MM.1S (cell line): ENCODE data around the gene SLC35F3.

Experiments
- DNase-seq: peaks from one replicate; pipeline ENCODE4 v3.0.0-alpha.2; 2015
- H2AFZ ChIP-seq: fragments of 300-600 bp; sonication (generic); 2 replicates; pipeline ENCODE4 v1.6.0; 2016; ENCODE audit warnings: antibody characterized with exemption, low read length
- H3F3A ChIP-seq: fragments of 300-600 bp; sonication (generic); 2 replicates; pipeline ENCODE4 v1.6.1; 2016; ENCODE audit warnings: mild to moderate bottlenecking, antibody characterized with exemption, low read length, moderate library complexity, mixed read lengths; ENCODE audit not compliant: insufficient read depth
- H3K27ac ChIP-seq: fragments of 300-600 bp; sonication (generic); 2 replicates; pipeline ENCODE4 v1.5.1; 2016; ENCODE audit warnings: mild to moderate bottlenecking, low read length
- H3K27me3 ChIP-seq: fragments of 300-600 bp; sonication (generic); replicated peaks from 2 replicates; pipeline ENCODE4 v1.6.0; 2016; ENCODE audit warnings: low read length; ENCODE audit not compliant: insufficient read depth
- H3K36me3 ChIP-seq: fragments of 300-600 bp; sonication (generic); replicated peaks from 2 replicates; pipeline ENCODE4 v1.6.1; 2016; ENCODE audit warnings: mild to moderate bottlenecking, low read length, mixed read lengths; ENCODE audit not compliant: insufficient read depth
- H3K4me1 ChIP-seq: fragments of 300-600 bp; sonication (generic); 2 replicates; pipeline ENCODE4 v1.6.1; 2016; ENCODE audit warnings: low read length, mixed read lengths
- H3K4me2 ChIP-seq: fragments of 300-600 bp; sonication (generic); 2 replicates; pipeline ENCODE4 v1.6.0; 2016; ENCODE audit warnings: low read depth, low read length
- H3K4me3 ChIP-seq: fragments of 300-600 bp; sonication (generic); 2 replicates; pipeline ENCODE4 v1.5.1; 2016; ENCODE audit warnings: low read length, mixed read lengths
- H3K79me2 ChIP-seq: fragments of 300-600 bp; sonication (generic); 2 replicates; pipeline ENCODE4 v1.6.1; 2016; ENCODE audit warnings: mixed run types, low read length, mixed read lengths
- H3K9ac ChIP-seq: fragments of 300-600 bp; sonication (generic); 2 replicates; pipeline ENCODE4 v1.6.1; 2016; ENCODE audit warnings: low read length, mixed read lengths
- H3K9me2 ChIP-seq: fragments of 300-600 bp; sonication (generic); replicated peaks from 2 replicates; pipeline ENCODE4 v1.6.1; 2016; ENCODE audit warnings: mild to moderate bottlenecking, low read length, mixed read lengths; ENCODE audit not compliant: insufficient read depth
- H3K9me3 ChIP-seq: fragments of 300-600 bp; sonication (generic); replicated peaks from 2 replicates; pipeline ENCODE4 v1.6.1; 2016; ENCODE audit warnings: mild to moderate bottlenecking, low read length, mixed read lengths; ENCODE audit not compliant: insufficient read depth
- H4K20me1 ChIP-seq: fragments of 300-600 bp; sonication (generic); 2 replicates; pipeline ENCODE4 v1.6.1; 2016; ENCODE audit warnings: mild to moderate bottlenecking, low read length, moderate library complexity, mixed read lengths; ENCODE audit not compliant: insufficient read depth
- CTCF ChIP-seq: fragments of 300-600 bp; sonication (generic); IDR thresholded peaks from 2 replicates; pipeline ENCODE4 v1.5.1; 2016; ENCODE audit warnings: antibody characterized with exemption, low read length, mixed read lengths
- EZH2 ChIP-seq: fragments of 300-600 bp; sonication (generic); optimal IDR thresholded peaks from 2 replicates; pipeline ENCODE3; 2017; ENCODE audit warnings: low read depth, mild to moderate bottlenecking, antibody characterized with exemption, low read length, mixed read lengths
- EZH2phosphoT487 ChIP-seq: fragments of 300-600 bp; sonication (generic); IDR thresholded peaks from 2 replicates; pipeline ENCODE4 v1.6.1; 2018; ENCODE audit warnings: antibody characterized with exemption, low read length

The SLC35F3 gene

DNA sequence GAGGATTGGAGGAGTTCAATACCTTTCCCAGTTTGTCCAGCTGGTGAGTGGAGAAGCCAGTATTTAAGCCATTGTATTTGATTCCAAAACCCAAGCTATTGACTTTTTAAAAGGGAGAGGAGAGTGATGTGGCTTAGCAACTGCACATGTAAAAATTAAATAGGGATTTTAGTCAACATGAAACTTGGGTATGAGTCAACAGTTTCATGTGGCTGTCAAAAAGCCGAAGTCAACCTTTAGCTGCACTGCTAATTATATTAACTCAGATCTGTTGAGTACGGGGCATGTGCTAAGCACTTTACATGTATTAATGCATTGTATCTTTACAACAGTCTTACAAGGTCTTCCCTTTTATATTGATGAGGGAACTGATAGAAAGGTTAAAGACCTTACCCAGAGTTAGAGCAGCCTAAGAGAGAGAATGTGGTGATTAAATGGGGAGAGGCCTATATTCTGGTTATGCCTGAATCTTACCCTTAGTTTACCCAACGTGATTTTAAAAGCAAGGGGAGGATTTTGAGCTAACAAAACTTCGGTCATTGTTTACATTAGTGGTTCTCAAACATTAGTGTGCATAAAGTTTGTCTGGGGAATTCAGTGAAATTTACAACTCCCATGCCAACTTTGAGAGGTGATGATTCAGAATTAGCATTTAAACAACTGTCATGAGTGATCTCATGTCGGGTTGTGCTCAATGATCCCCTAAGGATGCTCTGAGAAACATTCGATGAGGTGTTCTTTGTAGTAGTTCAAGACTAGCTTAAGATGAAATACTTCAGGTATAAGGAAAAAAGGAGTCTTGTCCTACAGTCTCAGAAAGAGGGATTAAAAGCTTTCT lies 6.9 kb upstream of the SLC35F3 start:
- H4K20me1 ChIP-seq: no peaks in the 10 kb centered on the region
- peaks cover 12% of the 10 kb centered on the region for H3K4me1 ChIP-seq
- DNase-seq: peak; percentile 76
- no peaks in the 10 kb centered on the region for H3F3A ChIP-seq
- no peaks in the 10 kb centered on the region for H3K79me2 ChIP-seq
- TF ChIP-seq EZH2: no peak
- TF ChIP-seq EZH2phosphoT487: no peak
- no peak overlapping the region for H3K27ac ChIP-seq
- H3K27me3 ChIP-seq: no peaks in the 10 kb centered on the region
- H3K9ac ChIP-seq: no peak overlapping the region
- H3K9me3 ChIP-seq: no peaks in the 10 kb centered on the region
- H2AFZ ChIP-seq: no peak overlapping the region
- H3K36me3 ChIP-seq: no peaks in the 10 kb centered on the region
- H3K9me2 ChIP-seq: no peaks in the 10 kb centered on the region
- no peak overlapping the region for H3K4me3 ChIP-seq
- 0 out of 2 replicates have a peak overlapping the region, but pooled peaks have one; percentile 3 for H3K4me2 ChIP-seq

- no peak overlapping the region for H3K27ac ChIP-seq
- H3K4me2 ChIP-seq: no peak overlapping the region
- no peak for DNase-seq
- no peaks in the 10 kb centered on the region for H3K9me2 ChIP-seq
- no peaks in the 10 kb centered on the region for H3K79me2 ChIP-seq
- H3K36me3 ChIP-seq: no peaks in the 10 kb centered on the region
- no peaks in the 10 kb centered on the region for H3F3A ChIP-seq
- no peaks in the 10 kb centered on the region for H4K20me1 ChIP-seq
- no peak overlapping the region for H2AFZ ChIP-seq
- peaks cover 12% of the 10 kb centered on the region for H3K4me1 ChIP-seq
- H3K27me3 ChIP-seq: no peaks in the 10 kb centered on the region
- H3K9ac ChIP-seq: no peak overlapping the region
- H3K9me3 ChIP-seq: no peaks in the 10 kb centered on the region
- no peak for TF ChIP-seq EZH2phosphoT487
- no peak overlapping the region for H3K4me3 ChIP-seq
These were observed 3.0 kb upstream of the SLC35F3 start for GRCh38 chr1:233901495-233901894.

DNA sequence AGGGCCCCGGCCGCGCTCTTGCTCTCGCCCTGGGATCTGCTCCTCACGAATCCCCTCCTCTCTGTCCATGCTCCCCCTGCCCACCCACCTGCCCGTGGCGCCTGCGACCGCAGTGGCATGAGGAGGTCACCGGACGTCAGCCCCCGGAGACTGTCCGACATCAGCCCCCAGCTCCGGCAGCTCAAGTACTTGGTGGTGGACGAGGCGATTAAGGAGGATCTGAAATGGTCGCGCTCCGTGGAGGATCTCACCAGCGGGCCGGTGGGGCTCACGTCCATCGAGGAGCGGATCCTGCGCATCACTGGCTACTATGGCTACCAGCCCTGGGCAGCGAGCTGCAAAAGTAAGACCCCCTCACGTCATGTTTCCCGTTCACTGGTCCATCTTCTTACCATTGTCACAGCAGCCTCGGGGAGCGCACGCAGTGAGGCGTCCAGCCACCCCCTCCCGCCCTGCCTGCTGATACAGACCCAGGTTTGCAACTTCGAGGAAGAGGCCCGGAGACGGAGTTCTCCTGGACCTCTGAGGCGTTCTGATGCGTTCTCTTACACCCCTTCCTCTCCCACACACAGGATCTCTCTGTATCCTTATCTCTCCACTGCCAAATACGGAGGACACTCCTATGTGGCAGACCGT lies 1.1 kb downstream of the SLC35F3 start:
- H3K27me3 ChIP-seq: no peaks in the 10 kb centered on the region
- no peaks in the 10 kb centered on the region for H3K36me3 ChIP-seq
- no peaks in the 10 kb centered on the region for H3F3A ChIP-seq
- H2AFZ ChIP-seq: no peak overlapping the region
- no peak overlapping the region for H3K27ac ChIP-seq
- H3K4me3 ChIP-seq: no peak overlapping the region
- TF ChIP-seq EZH2phosphoT487: no peak
- TF ChIP-seq CTCF: no peak
- DNase-seq: no peak
- no peaks in the 10 kb centered on the region for H3K9me2 ChIP-seq
- H3K4me1 ChIP-seq: no peaks in the 10 kb centered on the region
- H3K9me3 ChIP-seq: no peaks in the 10 kb centered on the region
- H4K20me1 ChIP-seq: no peaks in the 10 kb centered on the region
- H3K4me2 ChIP-seq: peak overlapping the region; percentile 61; the same call in 1 of the 2 replicates
- H3K79me2 ChIP-seq: no peaks in the 10 kb centered on the region
- no peak overlapping the region for H3K9ac ChIP-seq

DNA sequence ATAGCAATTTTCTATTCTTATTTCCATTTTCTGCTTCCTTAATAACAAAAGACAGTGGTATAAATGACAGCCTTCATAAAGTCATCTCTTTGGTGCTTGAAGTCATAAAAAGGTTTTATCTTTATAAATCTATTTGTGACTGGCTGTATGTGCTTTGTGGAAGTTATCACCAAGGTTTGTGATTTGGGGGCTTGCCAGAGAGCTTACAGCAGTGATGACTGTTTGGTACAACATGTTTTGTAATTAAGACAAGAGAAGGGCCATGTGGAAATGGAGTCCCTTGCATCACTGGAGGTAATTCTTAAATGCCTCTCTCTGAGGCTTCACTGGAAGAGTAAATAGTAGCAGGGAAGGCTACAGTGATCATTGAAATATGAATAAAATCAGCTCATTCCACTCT lies 2.7 kb downstream of the SLC35F3 start:
- no peaks in the 10 kb centered on the region for H3K27me3 ChIP-seq
- H4K20me1 ChIP-seq: no peaks in the 10 kb centered on the region
- H3K9ac ChIP-seq: no peak overlapping the region
- H3K4me3 ChIP-seq: no peak overlapping the region
- H3K79me2 ChIP-seq: no peaks in the 10 kb centered on the region
- H3K4me1 ChIP-seq: no peaks in the 10 kb centered on the region
- H3K27ac ChIP-seq: no peak overlapping the region
- no peak overlapping the region for H2AFZ ChIP-seq
- DNase-seq: no peak
- TF ChIP-seq EZH2phosphoT487 (no peak), EZH2 (no peak), CTCF (no peak)
- no peaks in the 10 kb centered on the region for H3K9me3 ChIP-seq
- H3K4me2 ChIP-seq: no peak overlapping the region
- no peaks in the 10 kb centered on the region for H3K36me3 ChIP-seq
- no peaks in the 10 kb centered on the region for H3F3A ChIP-seq
- H3K9me2 ChIP-seq: no peaks in the 10 kb centered on the region
